ENCODE measurements around the gene ARHGAP4. TPM values are rescaled to one million over a fixed set of nuclear protein-coding genes. Genes with fewer than 3 reads are reported as not detected.

The ARHGAP4 gene
- total and polyA plus RNA-seq, 10 of the 15 experiments (the other 5 are each of a cell fraction or from before 2014, with no cell fraction given): 0.71 to 120 (median 44.3) TPM

DNA sequence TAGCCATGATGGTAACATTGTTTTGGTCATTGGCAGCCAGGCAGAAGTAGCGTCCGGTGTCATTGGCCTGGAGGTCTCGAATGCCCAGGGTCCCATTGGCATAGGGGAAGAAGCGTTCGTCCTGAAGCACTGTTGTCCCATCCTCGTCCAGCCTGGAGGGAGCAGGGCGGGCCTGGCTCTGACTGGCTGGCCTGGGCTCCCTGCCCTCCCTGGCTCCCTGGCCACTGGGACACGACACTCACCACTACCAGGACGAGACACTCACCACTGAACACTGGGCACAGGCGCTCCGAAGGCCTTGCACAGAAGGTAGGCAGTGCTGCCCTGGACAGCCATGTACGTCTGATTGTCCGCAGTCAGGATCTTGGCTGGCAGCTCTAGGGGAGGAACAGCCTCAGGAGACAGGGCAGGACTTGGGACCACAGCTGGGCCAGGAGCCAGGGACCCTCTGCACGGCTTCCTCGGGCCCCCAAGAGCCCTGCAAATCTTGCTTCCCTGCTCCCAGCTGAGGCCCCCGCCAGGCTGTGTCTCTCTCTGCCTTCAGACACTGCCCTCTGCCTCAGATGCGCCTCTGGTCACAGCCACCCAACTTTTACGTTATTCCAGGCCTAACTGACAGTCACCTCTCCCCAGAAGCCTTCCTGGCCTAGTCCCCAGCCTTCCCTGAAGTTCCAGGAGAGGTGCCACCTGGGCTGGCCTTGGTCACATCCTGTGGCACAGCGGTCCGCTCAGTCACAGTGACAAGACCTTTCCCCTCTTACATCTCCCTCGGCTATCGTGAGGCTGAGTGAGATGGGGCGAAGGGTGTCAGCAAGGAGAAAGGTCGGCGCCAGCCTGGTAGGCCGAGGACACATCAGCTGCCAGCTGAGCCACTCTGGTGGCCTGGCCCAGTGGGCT is 57.2 kb downstream of the ARHGAP4 start:
- Histone ChIP-seq H4K20me1 (ENCODE audit: control insufficient read depth, insufficient read depth) (no peaks in the 10 kb centered on the region), H3K4me2 (ENCODE audit: control insufficient read depth, insufficient read depth) (no peak overlapping the region), H3K27me3 (replicated peaks in 1 of 2; ENCODE audit: control insufficient read depth in 2 of 2, insufficient read depth in 2 of 2, low read length in 1 of 2) (peaks cover 0 to 2% of the 10 kb centered on the region in 2 experiments; a peak in 2 of 4 replicates), H3K9ac (ENCODE audit: control insufficient read depth, insufficient read depth, low read length) (no peak overlapping the region), H3K36me3 (ENCODE audit: control insufficient read depth in 2 of 2, insufficient read depth in 2 of 2, low read length in 1 of 2) (no peaks in the 10 kb centered on the region), H3K79me2 (ENCODE audit: control insufficient read depth, insufficient read depth, low read length) (no peaks in the 10 kb centered on the region), H3K9me3 (replicated peaks; ENCODE audit: control insufficient read depth, insufficient read depth, low read length) (no peaks in the 10 kb centered on the region), H3K4me3 (no peak overlapping the region), H3K27ac (ENCODE audit: control insufficient read depth, insufficient read depth) (no peak overlapping the region), H2AFZ (ENCODE audit: control insufficient read depth, low read depth, low read length) (no peak overlapping the region), H3K4me1 (ENCODE audit: control insufficient read depth, insufficient read depth, low read length) (no peaks in the 10 kb centered on the region)
- DNase-seq (ENCODE audit: low read depth, low spot score): no peak
- POLR2A ChIA-PET: no interaction called here
- no peak for TF ChIP-seq TCF7 (IDR thresholded peaks at IDR 0.05; ENCODE audit: borderline replicate concordance)
- TF ChIP-seq, protein P1, sequence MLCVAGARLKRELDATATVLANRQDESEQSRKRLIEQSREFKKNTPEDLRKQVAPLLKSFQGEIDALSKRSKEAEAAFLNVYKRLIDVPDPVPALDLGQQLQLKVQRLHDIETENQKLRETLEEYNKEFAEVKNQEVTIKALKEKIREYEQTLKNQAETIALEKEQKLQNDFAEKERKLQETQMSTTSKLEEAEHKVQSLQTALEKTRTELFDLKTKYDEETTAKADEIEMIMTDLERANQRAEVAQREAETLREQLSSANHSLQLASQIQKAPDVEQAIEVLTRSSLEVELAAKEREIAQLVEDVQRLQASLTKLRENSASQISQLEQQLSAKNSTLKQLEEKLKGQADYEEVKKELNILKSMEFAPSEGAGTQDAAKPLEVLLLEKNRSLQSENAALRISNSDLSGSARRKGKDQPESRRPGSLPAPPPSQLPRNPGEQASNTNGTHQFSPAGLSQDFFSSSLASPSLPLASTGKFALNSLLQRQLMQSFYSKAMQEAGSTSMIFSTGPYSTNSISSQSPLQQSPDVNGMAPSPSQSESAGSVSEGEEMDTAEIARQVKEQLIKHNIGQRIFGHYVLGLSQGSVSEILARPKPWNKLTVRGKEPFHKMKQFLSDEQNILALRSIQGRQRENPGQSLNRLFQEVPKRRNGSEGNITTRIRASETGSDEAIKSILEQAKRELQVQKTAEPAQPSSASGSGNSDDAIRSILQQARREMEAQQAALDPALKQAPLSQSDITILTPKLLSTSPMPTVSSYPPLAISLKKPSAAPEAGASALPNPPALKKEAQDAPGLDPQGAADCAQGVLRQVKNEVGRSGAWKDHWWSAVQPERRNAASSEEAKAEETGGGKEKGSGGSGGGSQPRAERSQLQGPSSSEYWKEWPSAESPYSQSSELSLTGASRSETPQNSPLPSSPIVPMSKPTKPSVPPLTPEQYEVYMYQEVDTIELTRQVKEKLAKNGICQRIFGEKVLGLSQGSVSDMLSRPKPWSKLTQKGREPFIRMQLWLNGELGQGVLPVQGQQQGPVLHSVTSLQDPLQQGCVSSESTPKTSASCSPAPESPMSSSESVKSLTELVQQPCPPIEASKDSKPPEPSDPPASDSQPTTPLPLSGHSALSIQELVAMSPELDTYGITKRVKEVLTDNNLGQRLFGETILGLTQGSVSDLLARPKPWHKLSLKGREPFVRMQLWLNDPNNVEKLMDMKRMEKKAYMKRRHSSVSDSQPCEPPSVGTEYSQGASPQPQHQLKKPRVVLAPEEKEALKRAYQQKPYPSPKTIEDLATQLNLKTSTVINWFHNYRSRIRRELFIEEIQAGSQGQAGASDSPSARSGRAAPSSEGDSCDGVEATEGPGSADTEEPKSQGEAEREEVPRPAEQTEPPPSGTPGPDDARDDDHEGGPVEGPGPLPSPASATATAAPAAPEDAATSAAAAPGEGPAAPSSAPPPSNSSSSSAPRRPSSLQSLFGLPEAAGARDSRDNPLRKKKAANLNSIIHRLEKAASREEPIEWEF (IDR thresholded peaks at IDR 0.05; ENCODE audit: insufficient replicate concordance, low read depth, low read length): no peak
- no peak for TF ChIP-seq SIN3A (IDR thresholded peaks at IDR 0.05; ENCODE audit: low read depth, low read length)
- TF ChIP-seq NFYB (IDR thresholded peaks at IDR 0.05; ENCODE audit: insufficient read depth, low read depth, low read length): no peak
- TF ChIP-seq STAT1 (conservative IDR thresholded peaks at IDR 0.05): no peak
- no peak for TF ChIP-seq MEF2A (IDR thresholded peaks at IDR 0.05; ENCODE audit: insufficient read depth, low read depth, low read length)
- TF ChIP-seq WRNIP1 (IDR thresholded peaks at IDR 0.05; ENCODE audit: borderline replicate concordance, low read depth, low read length): no peak
- TF ChIP-seq DPF2 (IDR thresholded peaks at IDR 0.05): no peak
- no peak for TF ChIP-seq RCOR1 (conservative IDR thresholded peaks at IDR 0.05; ENCODE audit: low read depth, low read length)
- no peak for TF ChIP-seq TCF3 (IDR thresholded peaks at IDR 0.05; ENCODE audit: borderline replicate concordance, insufficient read depth, low read depth, low read length)
- TF ChIP-seq IKZF1 (conservative IDR thresholded peaks at IDR 0.05): no peak
- TF ChIP-seq SMARCA5 (IDR thresholded peaks at IDR 0.05): no peak
- 38% methylated on average over 26 of the region's 26 CpGs for WGBS (ENCODE audit: insufficient coverage, insufficient replicate concordance, low lambda C conversion rate, missing lambda C conversion rate)
- no peak for FAIRE-seq
- in situ Hi-C loops (cut with MboI): no loop called here
- no peak for ATAC-seq
- CTCF ChIA-PET: no interaction called here
- BruUV-seq (replicated peaks): no TSS peak
- SMC1A ChIA-PET (ENCODE audit: uncharacterized antibody, unreplicated experiment): no interaction called here
- intact Hi-C loops (cut with micrococcal nuclease; ENCODE audit: unreplicated experiment): no loop called here
- RAD21 ChIA-PET (ENCODE audit: unreplicated experiment): no interaction called here

All from GM12878 (cell line).